Adrenal gland (tissue), 12 donors: ENCODE data around the gene MAGIX. TPM values are rescaled to one million over a fixed set of nuclear protein-coding genes. Genes with fewer than 3 reads are reported as not detected.

Experiments used
- DNase-seq, 7 donors: peaks; one replicate each; pipeline ENCODE4 v3.0.0-alpha.2; 2019 to 2020
- H3K27ac ChIP-seq, 5 donors: fragments of 200-600 bp; sonication (generic) in 4 of 5; 1 replicate in 3 of 5; 2 replicates in 2 of 5; pipeline versions ENCODE4 v1.5.1 to v1.8.0; 2016 to 2020; ENCODE audit warnings: mild to moderate bottlenecking in 1 of 5
- H3K27me3 ChIP-seq: fragments of 200-600 bp; 2 replicates; pipeline ENCODE4 v1.8.0; 2021
- H3K36me3 ChIP-seq, 2 donors: fragments of 200-600 bp; replicated peaks in 1 of 2; 1 replicate in 1 of 2; 2 replicates in 1 of 2; pipeline versions ENCODE4 v1.5.1 to v1.8.0; 2018 to 2022
- H3K4me1 ChIP-seq, 2 donors: fragments of 200-600 bp; replicated peaks in 1 of 2; 1 replicate in 1 of 2; 2 replicates in 1 of 2; pipeline versions ENCODE4 v1.5.1 to v1.8.0; 2018 to 2021
- H3K4me3 ChIP-seq, 4 donors: fragments of 200-600 bp; sonication (generic) in 3 of 4; one replicate each; pipeline ENCODE4 v1.5.1; 2016 to 2018
- H3K9me3 ChIP-seq, 3 donors: fragments of 200-600 bp; sonication (generic) in 1 of 3; replicated peaks in 1 of 3; 1 replicate in 2 of 3; 2 replicates in 1 of 3; pipeline versions ENCODE4 v1.5.1 to v1.8.0; 2016 to 2021
- POLR2A ChIP-seq, 2 donors: fragments of 450-650 bp; IDR thresholded peaks; one replicate each; pipeline ENCODE4 v1.6.1; 2017; ENCODE audit warnings: antibody characterized with exemption in 2 of 2, mild to moderate bottlenecking in 2 of 2, moderate library complexity in 1 of 2
- WGBS, 4 donors: extraction: QIAGEN DNeasy Blood & Tissue Kit in 2 of 4; methylation state at CpG; one replicate each; pipeline versions ENCODE4 v1.1.5 to v1.1.7; 2013 to 2017; 5-methylcytosine and 5-hydroxymethylcytosine counted together
- intact Hi-C, 2 donors: fragments of 100-400 bp; cut with DNase I; formaldehyde crosslinking; loops; one replicate each; pipeline versions ENCODE4 v1.14.1 to v1.15.0; 2022 to 2023
- polyA plus RNA-seq, 3 donors: library from polyadenylated mRNA; stranded (reverse); fragments of 200-250 nt in 2 of 3; fragments of 350-450 nt in 1 of 3; fragmentation: Illumina TruSeq in 1 of 3; extraction: RNeasy Lipid Tissue Mini Kit (QIAGEN cat#74804) in 1 of 3; gene quantifications; one replicate each; pipeline ENCODE4 v1.2.3, GENCODE V29; 2013 to 2014
- total RNA-seq, 9 donors: library from RNA; depleted of rRNA in 4 of 9; stranded (reverse); fragments of >200 nt in 4 of 9; fragments of 120-200 nt in 1 of 9; fragmentation: NEBNext Ultra II Directional in 1 of 9; extraction: Animal tissue kit (Norgen Biotek cat#: 25700) in 1 of 9; gene quantifications; one replicate each; pipeline versions ENCODE4 v1.1.0 to v1.2.4, GENCODE V29; 2013 to 2023
- TF ChIP-seq, protein P1 (sequence below), 6 experiments: fragments of 450-650 bp in 4 of 6; fragments of 200-600 bp in 2 of 6; sonication (generic) in 1 of 6; IDR thresholded peaks; 1 replicate in 5 of 6; 2 replicates in 1 of 6; pipeline versions ENCODE4 v1.5.1 to v1.8.0; 2016 to 2021; ENCODE audit warnings: antibody characterized with exemption in 6 of 6, mild to moderate bottlenecking in 2 of 6, moderate library complexity in 1 of 6
- donor health status: healthy with polysubstance abuse.
- donor health status: Bipolar disorder and iron deficiency.
- donor health status: DM: yes; HTN: yes; CAD: no.
- donor health status: DM: no; HTN: no; CAD: no.
- donor health status: DM: no; HTN: no; CAD: no.
- donor health status: DM: yes; HTN: yes; CAD: no.

MAGIX gene
- total and polyA plus RNA-seq, 12 donors: 0.59 to 16.2 (median 3.2) TPM

DNA sequence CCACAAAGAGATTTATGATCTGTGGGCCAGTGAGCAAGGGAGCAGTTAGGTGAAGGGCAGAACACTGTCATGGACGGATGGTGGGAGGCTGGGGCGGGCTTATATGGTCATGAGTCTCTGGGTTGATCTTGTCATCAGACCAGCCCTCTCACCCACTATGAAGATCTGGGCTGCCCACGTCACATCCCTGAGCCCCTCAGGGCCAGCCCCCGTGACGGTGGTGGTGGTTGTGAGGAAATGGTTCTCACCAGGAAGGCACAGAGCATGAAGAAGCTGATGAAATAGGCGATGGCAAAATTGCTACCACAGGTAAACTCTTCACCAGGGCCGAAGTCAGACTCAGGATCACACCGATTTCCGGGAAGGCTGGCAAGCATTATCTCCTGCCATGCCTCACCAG lies 48.5 kb downstream of the MAGIX start:
- no peak for TF ChIP-seq POLR2A (IDR thresholded peaks at IDR 0.05)
- TF ChIP-seq, protein P1, sequence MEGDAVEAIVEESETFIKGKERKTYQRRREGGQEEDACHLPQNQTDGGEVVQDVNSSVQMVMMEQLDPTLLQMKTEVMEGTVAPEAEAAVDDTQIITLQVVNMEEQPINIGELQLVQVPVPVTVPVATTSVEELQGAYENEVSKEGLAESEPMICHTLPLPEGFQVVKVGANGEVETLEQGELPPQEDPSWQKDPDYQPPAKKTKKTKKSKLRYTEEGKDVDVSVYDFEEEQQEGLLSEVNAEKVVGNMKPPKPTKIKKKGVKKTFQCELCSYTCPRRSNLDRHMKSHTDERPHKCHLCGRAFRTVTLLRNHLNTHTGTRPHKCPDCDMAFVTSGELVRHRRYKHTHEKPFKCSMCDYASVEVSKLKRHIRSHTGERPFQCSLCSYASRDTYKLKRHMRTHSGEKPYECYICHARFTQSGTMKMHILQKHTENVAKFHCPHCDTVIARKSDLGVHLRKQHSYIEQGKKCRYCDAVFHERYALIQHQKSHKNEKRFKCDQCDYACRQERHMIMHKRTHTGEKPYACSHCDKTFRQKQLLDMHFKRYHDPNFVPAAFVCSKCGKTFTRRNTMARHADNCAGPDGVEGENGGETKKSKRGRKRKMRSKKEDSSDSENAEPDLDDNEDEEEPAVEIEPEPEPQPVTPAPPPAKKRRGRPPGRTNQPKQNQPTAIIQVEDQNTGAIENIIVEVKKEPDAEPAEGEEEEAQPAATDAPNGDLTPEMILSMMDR (IDR thresholded peaks at IDR 0.05): no peak
- Histone ChIP-seq H3K4me3 (no peak overlapping the region), H3K9me3 (no peaks in the 10 kb centered on the region), H3K27me3 (peaks cover under 1% of the 10 kb centered on the region), H3K4me1 (no peaks in the 10 kb centered on the region), H3K27ac (no peak overlapping the region), H3K36me3 (no peaks in the 10 kb centered on the region)
- WGBS, 4 donors: 79 to 92% (median 84%) methylated on average over 9 of the region's 9 CpGs; no CpG with 5 or more reads in 1 of the 4 donors
- intact Hi-C loops: no loop called here
- DNase-seq: no peak

DNA sequence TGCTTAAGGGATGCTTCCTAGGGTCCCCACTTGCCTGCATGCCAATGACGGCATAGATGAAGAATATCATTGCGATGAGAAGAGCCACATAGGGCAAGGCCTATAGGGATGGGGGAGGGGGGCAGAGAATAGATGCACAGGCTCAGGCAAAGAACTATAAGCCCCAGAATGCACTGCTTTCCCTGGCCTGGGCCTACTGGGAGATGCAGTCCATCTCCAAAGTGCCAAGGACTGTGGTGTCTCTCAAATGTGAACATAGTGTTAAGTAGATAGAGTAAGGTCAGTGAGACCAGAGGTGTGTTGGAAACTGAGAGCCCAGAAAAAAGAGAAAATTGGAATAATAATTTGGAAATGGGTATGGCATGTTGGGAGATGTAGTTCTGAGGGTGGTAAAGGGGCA lies 49.7 kb downstream of the MAGIX start:
- Histone ChIP-seq H3K27ac (no peak overlapping the region), H3K27me3 (no peaks in the 10 kb centered on the region), H3K9me3 (no peaks in the 10 kb centered on the region), H3K36me3 (no peaks in the 10 kb centered on the region), H3K4me1 (no peaks in the 10 kb centered on the region), H3K4me3 (no peak overlapping the region)
- intact Hi-C loops: no loop called here
- DNase-seq: no peak
- TF ChIP-seq, protein P1 (IDR thresholded peaks at IDR 0.05): no peak
- no peak for TF ChIP-seq POLR2A (IDR thresholded peaks at IDR 0.05)
- WGBS, 4 donors: 67 to 100% (median 88%) methylated on average over 2 of the region's 2 CpGs

DNA sequence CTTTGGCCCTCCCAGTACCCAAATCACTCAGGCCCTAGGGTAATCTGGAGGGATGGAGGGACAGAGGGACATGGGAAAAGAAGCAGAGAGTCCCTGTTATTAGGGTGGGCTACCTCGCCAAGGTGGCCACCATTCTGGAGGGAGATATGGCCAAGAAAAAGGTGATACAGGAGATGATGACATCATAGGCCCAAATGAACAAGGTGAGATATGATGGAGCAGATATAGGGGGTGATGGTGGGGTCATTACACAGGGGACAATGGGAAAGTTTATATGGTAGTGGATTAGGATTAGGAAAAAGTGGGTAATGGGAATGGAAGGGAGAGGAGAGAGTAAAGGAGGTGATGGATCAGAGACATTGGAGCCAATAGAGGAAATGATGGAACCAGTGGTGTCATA lies 50.3 kb downstream of the MAGIX start:
- no peak for TF ChIP-seq POLR2A (IDR thresholded peaks at IDR 0.05)
- TF ChIP-seq, protein P1 (IDR thresholded peaks at IDR 0.05): no peak
- H3K4me1 ChIP-seq: no peaks in the 10 kb centered on the region
- DNase-seq: no peak
- WGBS, 4 donors: 36 to 83% (median 53%) methylated on average over 1 of the region's 1 CpG
- H3K36me3 ChIP-seq: no peaks in the 10 kb centered on the region
- no peaks in the 10 kb centered on the region for H3K9me3 ChIP-seq
- H3K27me3 ChIP-seq: no peaks in the 10 kb centered on the region
- intact Hi-C loops: no loop called here
- no peak overlapping the region for H3K4me3 ChIP-seq
- no peak overlapping the region for H3K27ac ChIP-seq

GRCh38 chrX:49214416-49214815 lies 51.9 kb downstream of the MAGIX start:
- Histone ChIP-seq H3K27me3 (no peaks in the 10 kb centered on the region), H3K9me3 (no peaks in the 10 kb centered on the region), H3K27ac (no peak overlapping the region), H3K4me1 (no peaks in the 10 kb centered on the region), H3K36me3 (no peaks in the 10 kb centered on the region), H3K4me3 (no peak overlapping the region)
- DNase-seq: no peak
- TF ChIP-seq, protein P1 (IDR thresholded peaks at IDR 0.05): no peak
- no peak for TF ChIP-seq POLR2A (IDR thresholded peaks at IDR 0.05)
- WGBS, 4 donors: 53 to 88% (median 71%) methylated on average over 2 of the region's 2 CpGs
- intact Hi-C loops: no loop called here
